GM21390 (cell line): ENCODE data around the gene PLEKHD1.

Experiments
- ATAC-seq: cut with Tn5 transposase; IDR thresholded peaks from one replicate; pipeline ENCODE4 v1.9.1; 2021; ENCODE audit not compliant: unreplicated experiment

Gene PLEKHD1

GRCh38 chr14:69518289-69519101 lies 34.0 kb downstream of the PLEKHD1 start:
- no peak for ATAC-seq

- no peak for ATAC-seq
These were observed 34.9 kb downstream of the PLEKHD1 start for GRCh38 chr14:69519204-69520100.

- no peak for ATAC-seq
These were observed 37.5 kb downstream of the PLEKHD1 start for GRCh38 chr14:69522026-69522425.

GRCh38 chr14:69525896-69526295 lies 41.4 kb downstream of the PLEKHD1 start:
- ATAC-seq, result no peak

GRCh38 chr14:69527635-69528034 lies 43.1 kb downstream of the PLEKHD1 start:
- ATAC-seq, result no peak

GRCh38 chr14:69528143-69528542 lies 43.6 kb downstream of the PLEKHD1 start:
- no peak for ATAC-seq

GRCh38 chr14:69528930-69529329 lies 44.4 kb downstream of the PLEKHD1 start:
- ATAC-seq, result no peak

- no peak for ATAC-seq
These were observed 45.0 kb downstream of the PLEKHD1 start for GRCh38 chr14:69529563-69529962.

GRCh38 chr14:69530095-69530494 lies 45.6 kb downstream of the PLEKHD1 start:
- no peak for ATAC-seq

- ATAC-seq, result no peak
These were observed 46.6 kb downstream of the PLEKHD1 start for GRCh38 chr14:69531135-69531534.

GRCh38 chr14:69532561-69533340 lies 48.2 kb downstream of the PLEKHD1 start:
- ATAC-seq, result no peak

GRCh38 chr14:69535230-69535848 lies 50.8 kb downstream of the PLEKHD1 start:
- no peak for ATAC-seq

GRCh38 chr14:69536971-69537370 lies 52.4 kb downstream of the PLEKHD1 start:
- ATAC-seq, result no peak

- no peak for ATAC-seq
These were observed 53.4 kb downstream of the PLEKHD1 start for GRCh38 chr14:69537900-69538299.

GRCh38 chr14:69538766-69539165 lies 54.2 kb downstream of the PLEKHD1 start:
- ATAC-seq, result no peak

- no peak for ATAC-seq
These were observed 55.3 kb downstream of the PLEKHD1 start for GRCh38 chr14:69539631-69540410.

GRCh38 chr14:69540654-69541335 lies 56.3 kb downstream of the PLEKHD1 start:
- no peak for ATAC-seq

GRCh38 chr14:69542311-69542710 lies 57.8 kb downstream of the PLEKHD1 start:
- ATAC-seq, result no peak

- ATAC-seq, result no peak
These were observed 59.0 kb downstream of the PLEKHD1 start for GRCh38 chr14:69543341-69544115.
